Mucosa of rectum (tissue), 2 donors: ENCODE data around the gene MIGA2.

Source experiments
- H3K27ac ChIP-seq, 2 donors: one replicate each; pipeline ENCODE4 v1.7.0; 2013; ENCODE audit warnings: inconsistent platforms in 2 of 2, low read depth in 2 of 2, low read length in 2 of 2
- H3K27me3 ChIP-seq, 2 donors: one replicate each; pipeline ENCODE4 v1.7.0; 2013; ENCODE audit warnings: low read length in 2 of 2; ENCODE audit not compliant: control insufficient read depth in 2 of 2, insufficient read depth in 2 of 2
- H3K36me3 ChIP-seq, 2 donors: one replicate each; pipeline ENCODE4 v1.7.0; 2013; ENCODE audit warnings: low read length in 2 of 2; ENCODE audit not compliant: control insufficient read depth in 2 of 2, insufficient read depth in 2 of 2
- H3K4me1 ChIP-seq, 2 donors: one replicate each; pipeline ENCODE4 v1.7.0; 2013; ENCODE audit warnings: low read length in 2 of 2, mild to moderate bottlenecking in 1 of 2; ENCODE audit not compliant: control insufficient read depth in 2 of 2, insufficient read depth in 2 of 2
- H3K4me3 ChIP-seq, 2 donors: one replicate each; pipeline ENCODE4 v1.7.0; 2013; ENCODE audit warnings: low read length in 2 of 2
- H3K9ac ChIP-seq, 2 donors: one replicate each; pipeline ENCODE4 v1.7.0; 2013; ENCODE audit warnings: low read length in 2 of 2, low read depth in 1 of 2, mild to moderate bottlenecking in 1 of 2
- H3K9me3 ChIP-seq, 2 donors: one replicate each; pipeline ENCODE4 v1.7.0; 2013; ENCODE audit warnings: low read length in 2 of 2; ENCODE audit not compliant: control insufficient read depth in 2 of 2
- donor health status: healthy.
- donor health status: Normal muscosa, but diverticular disease.

Gene MIGA2

DNA sequence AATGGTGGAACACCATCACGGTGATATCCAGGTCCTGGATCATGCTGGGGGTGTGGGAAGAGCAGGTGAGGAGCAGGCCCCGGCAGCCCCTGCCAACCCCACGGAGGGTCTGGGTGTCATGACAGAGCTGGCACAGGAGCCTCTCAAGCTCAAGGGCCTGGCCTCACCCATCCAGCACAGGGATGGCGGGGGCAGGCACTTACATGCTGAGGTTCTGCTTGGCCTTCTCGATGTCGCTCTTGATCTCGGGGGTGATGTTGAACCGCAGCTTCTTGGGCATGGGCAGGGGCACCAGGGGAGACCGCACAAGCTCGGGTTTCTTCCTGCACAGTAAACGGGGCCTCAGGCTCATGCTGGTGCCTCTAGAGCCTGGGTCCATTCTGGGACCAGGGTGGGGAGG, 61.9 kb downstream of the MIGA2 start:
- Histone ChIP-seq H3K9ac (no peak overlapping the region), H3K4me1 (peaks cover 4 to 7% of the 10 kb centered on the region in 2 donors), H3K27me3 (no peaks in the 10 kb centered on the region), H3K9me3 (no peaks in the 10 kb centered on the region), H3K36me3 (peaks cover 12 to 14% of the 10 kb centered on the region in 2 donors), H3K4me3 (no peak overlapping the region), H3K27ac (no peak overlapping the region)

DNA sequence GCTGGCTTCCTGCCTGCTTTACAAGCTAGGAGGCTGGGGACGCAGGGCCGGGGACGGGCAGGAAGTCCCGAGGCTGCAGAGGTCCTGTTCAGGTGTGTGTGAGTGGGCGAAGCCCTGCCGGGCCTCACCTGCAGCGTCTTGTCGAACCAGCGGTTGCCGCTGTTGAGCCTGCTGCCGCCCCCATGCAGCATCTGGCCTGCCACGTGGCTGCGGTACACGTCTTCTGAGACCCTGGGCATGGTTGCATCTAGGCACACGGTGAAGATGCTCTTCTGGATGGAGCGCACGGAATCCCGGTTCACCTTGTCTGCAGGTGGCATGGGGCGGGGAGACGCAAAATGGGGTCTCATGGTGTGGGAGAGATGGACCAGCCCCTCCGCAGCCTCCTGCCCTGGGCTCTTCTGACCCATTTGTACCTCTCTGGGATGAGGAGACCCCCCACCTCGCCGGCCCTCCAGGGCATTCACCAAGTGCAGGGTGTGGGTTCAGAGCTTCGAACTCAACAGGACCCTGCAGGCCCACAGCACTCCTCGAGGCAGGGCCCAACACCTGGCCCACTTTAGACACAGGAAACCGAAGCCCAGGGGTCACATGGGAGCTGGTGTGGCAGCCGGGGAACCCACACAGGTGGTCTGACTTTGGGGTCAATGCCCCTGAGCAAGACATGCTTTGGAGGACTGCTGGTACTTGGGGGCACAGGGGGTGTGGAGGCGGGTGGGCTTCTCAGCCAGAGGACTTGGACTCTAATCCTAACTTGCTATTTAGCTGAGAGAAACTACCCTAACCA, 64.2 kb downstream of the MIGA2 start:
- no peaks in the 10 kb centered on the region for H3K9me3 ChIP-seq
- peaks cover 5 to 11% of the 10 kb centered on the region in 2 donors for H3K36me3 ChIP-seq

DNA sequence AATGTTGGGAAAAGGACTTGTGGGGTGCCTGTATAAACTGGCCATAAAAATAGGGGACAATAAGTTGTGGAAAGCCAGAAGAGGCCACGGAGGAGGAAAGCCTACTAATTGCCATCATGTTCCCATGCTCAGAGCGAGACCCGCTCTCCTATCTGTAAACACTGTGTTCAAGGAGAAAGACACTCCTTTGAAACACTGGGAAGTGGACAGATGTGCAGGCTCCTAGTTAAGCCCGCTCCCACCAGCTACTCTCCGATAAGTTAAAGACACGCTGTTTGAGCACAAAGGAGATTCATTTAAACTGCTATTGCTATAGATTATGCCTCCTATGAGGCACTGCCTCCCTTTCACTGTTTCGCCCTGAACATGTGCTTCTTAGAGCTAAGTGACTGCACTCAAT, 64.9 kb downstream of the MIGA2 start:
- H3K27ac ChIP-seq = no peak overlapping the region
- no peaks in the 10 kb centered on the region for H3K27me3 ChIP-seq
- H3K9me3 ChIP-seq = no peaks in the 10 kb centered on the region
- H3K4me3 ChIP-seq = no peak overlapping the region
- H3K4me1 ChIP-seq = peaks cover 4 to 7% of the 10 kb centered on the region in 2 donors
- H3K36me3 ChIP-seq = peaks cover 5 to 8% of the 10 kb centered on the region in 2 donors
- no peak overlapping the region for H3K9ac ChIP-seq

More for the DNA sequence above, 64.2 kb downstream of the MIGA2 start:
- Histone ChIP-seq H3K27me3 (no peaks in the 10 kb centered on the region), H3K4me1 (peaks cover 4 to 7% of the 10 kb centered on the region in 2 donors), H3K9ac (no peak overlapping the region), H3K4me3 (no peak overlapping the region), H3K27ac (no peak overlapping the region)

DNA sequence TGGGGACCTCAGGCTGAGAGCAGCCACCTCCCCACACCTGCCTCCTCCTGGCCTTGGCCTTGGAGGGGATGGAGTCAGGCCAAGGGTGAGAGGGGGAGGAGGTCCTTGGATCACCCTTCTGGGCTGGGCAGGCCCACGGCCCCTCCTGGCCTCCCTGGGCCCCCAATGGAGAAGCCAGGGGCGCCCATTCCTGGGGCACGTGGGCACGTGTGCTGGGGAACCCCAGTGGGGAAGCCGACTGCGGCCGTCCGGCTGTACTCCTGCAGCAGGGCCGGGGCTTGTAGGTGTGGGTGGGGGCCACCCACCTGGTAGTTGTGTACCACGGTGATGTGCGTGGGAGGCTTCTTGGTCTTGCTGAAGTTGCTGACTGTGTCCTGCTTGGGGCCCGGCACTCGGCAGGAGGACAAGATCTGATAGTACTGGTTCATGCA, 65.7 kb downstream of the MIGA2 start:
- Histone ChIP-seq H3K4me1 (peaks cover 4 to 7% of the 10 kb centered on the region in 2 donors), H3K27me3 (no peaks in the 10 kb centered on the region), H3K36me3 (peaks cover 4 to 5% of the 10 kb centered on the region in 2 donors), H3K4me3 (no peak overlapping the region), H3K9ac (no peak overlapping the region), H3K27ac (no peak overlapping the region), H3K9me3 (no peaks in the 10 kb centered on the region)

DNA sequence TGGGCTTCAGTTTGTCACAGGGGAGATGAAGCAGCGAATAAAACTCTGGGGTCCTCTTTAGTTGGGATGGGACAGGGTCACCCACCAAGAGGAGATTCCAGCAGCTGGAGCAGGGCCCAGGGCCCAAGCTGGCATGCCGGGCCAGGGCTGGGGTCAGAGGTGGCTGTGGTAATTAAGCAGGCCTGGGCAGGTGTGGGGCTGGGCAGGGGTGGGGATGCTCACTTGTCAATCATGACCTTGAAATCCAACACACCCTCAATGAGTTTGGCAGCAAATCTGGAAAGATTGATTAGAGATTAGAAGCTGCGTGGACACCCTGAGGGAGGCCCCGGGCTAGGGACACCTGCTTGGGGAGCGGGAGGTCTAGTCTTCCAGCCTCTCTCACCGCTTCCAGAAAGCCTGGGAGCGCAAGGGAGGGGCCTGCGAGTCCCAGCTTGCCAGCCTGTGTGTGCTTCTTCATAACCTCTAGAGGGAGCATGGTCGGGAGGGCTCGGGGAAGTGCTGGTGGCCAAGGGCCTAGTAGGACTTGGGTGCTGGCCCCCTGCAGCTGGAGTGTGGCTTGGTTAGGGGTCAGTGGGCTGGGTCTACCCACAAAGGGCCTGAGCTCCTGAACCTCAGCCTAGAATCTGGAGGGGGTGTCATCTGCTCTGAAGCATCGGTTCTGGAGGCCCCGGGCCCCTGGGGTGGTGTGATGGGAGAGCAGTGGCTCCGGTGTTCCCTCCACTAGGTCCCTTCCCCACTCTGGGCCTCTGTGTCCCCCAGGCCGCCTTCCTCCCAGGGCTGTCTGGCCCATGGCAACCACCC, 66.6 kb downstream of the MIGA2 start:
- H3K27me3 ChIP-seq = no peaks in the 10 kb centered on the region
- H3K9ac ChIP-seq = no peak overlapping the region
- no peaks in the 10 kb centered on the region for H3K9me3 ChIP-seq
- H3K36me3 ChIP-seq = peaks cover 4 to 10% of the 10 kb centered on the region in 2 donors
- H3K4me3 ChIP-seq = no peak overlapping the region
- no peak overlapping the region for H3K27ac ChIP-seq
- peaks cover 4 to 7% of the 10 kb centered on the region in 2 donors for H3K4me1 ChIP-seq

DNA sequence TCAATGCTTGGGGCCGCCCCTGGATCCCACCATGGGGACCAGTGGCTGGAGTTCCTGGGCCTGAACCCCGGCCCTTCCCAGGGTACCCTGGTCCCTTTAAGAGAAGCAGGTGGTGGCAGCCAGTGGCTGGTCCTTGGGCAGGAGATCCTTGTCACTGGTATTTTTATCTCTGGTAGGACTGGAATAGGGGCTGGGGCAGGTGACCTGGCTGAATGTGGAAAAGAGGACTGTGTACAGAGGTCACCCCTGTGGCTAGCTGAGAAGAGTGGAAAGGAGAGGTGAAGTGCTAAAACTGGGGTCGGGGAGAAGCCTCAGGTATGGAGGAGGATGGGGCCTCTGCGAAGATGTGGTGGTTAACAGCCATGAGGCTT, 67.2 kb downstream of the MIGA2 start:
- Histone ChIP-seq H3K36me3 (peaks cover 4 to 6% of the 10 kb centered on the region in 2 donors), H3K27ac (no peak overlapping the region), H3K4me1 (peaks cover 9 to 13% of the 10 kb centered on the region in 2 donors), H3K4me3 (no peak overlapping the region), H3K9ac (no peak overlapping the region), H3K27me3 (no peaks in the 10 kb centered on the region), H3K9me3 (no peaks in the 10 kb centered on the region)

DNA sequence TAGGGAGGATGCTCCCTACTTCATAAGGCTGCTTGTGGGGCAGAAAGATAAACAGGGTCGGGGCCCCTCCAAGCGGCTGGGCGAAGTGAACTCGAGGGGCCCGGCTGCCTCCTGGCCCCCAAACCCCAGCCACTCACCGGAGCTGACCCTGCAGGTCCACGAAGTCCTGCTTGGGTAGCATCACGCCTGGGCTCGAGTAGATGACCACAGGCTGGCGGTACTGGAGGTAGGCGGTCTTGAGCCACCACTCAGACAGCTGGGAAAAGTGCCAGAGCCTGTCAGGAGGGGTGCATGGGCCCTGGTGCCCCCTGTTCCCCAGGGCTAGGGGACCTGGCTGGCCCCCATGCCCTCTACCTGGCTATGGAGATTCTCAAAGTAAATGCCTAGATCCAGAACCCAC, 67.6 kb downstream of the MIGA2 start:
- no peaks in the 10 kb centered on the region for H3K9me3 ChIP-seq

DNA sequence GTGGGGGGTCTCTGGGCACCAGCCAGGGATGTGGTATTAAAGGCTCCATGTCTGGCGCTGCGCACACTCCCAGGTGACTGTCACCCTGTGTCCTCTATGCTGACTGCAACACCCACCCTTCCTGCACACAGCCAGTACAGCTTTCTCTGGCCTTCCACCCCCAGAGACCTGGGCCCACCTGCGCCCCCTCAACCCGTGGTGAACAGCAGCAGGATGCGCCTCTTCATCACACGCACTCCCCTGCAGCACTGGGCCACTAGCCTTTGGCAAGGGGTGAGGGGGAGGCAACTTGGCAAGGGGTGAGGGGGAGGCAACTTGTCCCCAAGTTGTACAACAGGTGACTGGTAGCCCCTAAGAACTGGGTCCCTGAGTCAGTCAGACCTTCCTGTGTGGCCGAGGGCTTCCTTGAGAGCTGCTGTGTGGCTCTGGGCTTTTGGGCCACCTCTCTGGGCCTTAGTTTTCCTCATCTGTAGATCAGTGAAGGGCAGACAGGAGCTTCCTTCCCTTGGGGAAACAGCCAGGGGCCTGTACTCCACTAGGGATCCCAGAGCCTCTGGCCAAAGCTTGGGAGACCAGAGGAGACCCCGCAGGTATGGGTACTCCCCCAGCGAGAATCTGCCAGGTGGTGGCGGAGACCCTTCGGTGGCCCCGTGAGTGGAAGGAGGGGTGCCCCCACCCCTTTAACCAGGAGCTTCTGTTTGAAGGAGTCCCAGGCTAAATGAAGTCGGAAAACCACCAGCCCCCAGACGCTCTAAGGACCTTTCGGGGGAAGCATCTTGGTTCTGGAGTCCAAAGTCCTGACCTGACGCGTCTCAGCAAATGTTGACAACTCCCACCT, 69.7 kb downstream of the MIGA2 start:
- Histone ChIP-seq H3K9ac (no peak overlapping the region), H3K27ac (no peak overlapping the region), H3K27me3 (no peaks in the 10 kb centered on the region), H3K4me1 (peaks cover 19 to 30% of the 10 kb centered on the region in 2 donors), H3K36me3 (peaks cover 4 to 6% of the 10 kb centered on the region in 2 donors), H3K4me3 (no peak overlapping the region), H3K9me3 (no peaks in the 10 kb centered on the region)

More for the DNA sequence above, 67.6 kb downstream of the MIGA2 start:
- no peak overlapping the region for H3K27ac ChIP-seq
- H3K4me3 ChIP-seq = no peak overlapping the region
- H3K36me3 ChIP-seq = peaks cover 4 to 6% of the 10 kb centered on the region in 2 donors
- H3K4me1 ChIP-seq = peaks cover 11 to 18% of the 10 kb centered on the region in 2 donors
- no peaks in the 10 kb centered on the region for H3K27me3 ChIP-seq
- no peak overlapping the region for H3K9ac ChIP-seq

DNA sequence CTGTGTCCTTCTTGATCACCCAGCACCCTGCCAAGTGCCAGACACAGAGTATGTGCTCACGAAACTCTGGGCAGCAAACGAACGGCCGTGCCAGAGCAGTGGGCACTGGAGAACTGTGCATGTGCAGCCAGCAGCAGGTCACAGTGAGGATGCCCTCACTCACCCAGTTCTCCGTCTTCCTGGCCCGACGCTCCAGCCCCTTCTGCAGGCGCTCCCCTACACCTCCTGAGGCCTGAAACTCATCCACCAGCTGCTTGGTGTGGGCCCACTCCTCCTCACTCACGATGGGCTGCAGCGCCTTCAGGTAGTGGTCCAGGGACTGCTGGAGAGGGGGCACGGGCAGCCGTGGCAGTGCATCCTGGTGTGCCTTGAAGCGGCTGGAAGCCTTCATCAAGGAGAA, 71.2 kb downstream of the MIGA2 start:
- Histone ChIP-seq H3K4me3 (no peak overlapping the region), H3K36me3 (peaks cover 4 to 6% of the 10 kb centered on the region in 2 donors), H3K9me3 (no peaks in the 10 kb centered on the region), H3K27me3 (no peaks in the 10 kb centered on the region), H3K9ac (no peak overlapping the region), H3K4me1 (peaks cover 24 to 36% of the 10 kb centered on the region in 2 donors), H3K27ac (no peak overlapping the region)
